ENCODE data around the gene SLC22A15. TPM values are rescaled to one million over a fixed set of nuclear protein-coding genes. Genes with fewer than 3 reads are reported as not detected.

SLC22A15 gene
- polyA plus RNA-seq, 1 donor from 2014 or later = 3.1 TPM

GRCh38 chr1:115978292-115978941 lies 2.1 kb downstream of the SLC22A15 start:
- Histone ChIP-seq H3K9me3 (ENCODE audit: low read length) (no peaks in the 10 kb centered on the region), H3K9me2 (ENCODE audit: insufficient read depth, low read length) (no peaks in the 10 kb centered on the region), H3K4me3 (ENCODE audit: low read length) (no peak overlapping the region), H2AFZ (ENCODE audit: low read depth, low read length) (no peak overlapping the region), H4K20me1 (ENCODE audit: insufficient read depth) (no peaks in the 10 kb centered on the region), H3K27ac (ENCODE audit: low read length) (no peak overlapping the region), H3K79me2 (replicated peaks; ENCODE audit: insufficient read depth, low read length) (no peaks in the 10 kb centered on the region), H3K4me2 (ENCODE audit: low read length) (no peak overlapping the region), H3F3A (ENCODE audit: insufficient read depth, low read length, poor library complexity, severe bottlenecking) (no peaks in the 10 kb centered on the region), H3K36me3 (ENCODE audit: insufficient read depth, low read length) (no peaks in the 10 kb centered on the region), H3K27me3 (ENCODE audit: insufficient read depth, low read depth, low read length) (peaks cover 21% of the 10 kb centered on the region), H3K9ac (ENCODE audit: low read length) (no peak overlapping the region)
- TF ChIP-seq, protein P1, sequence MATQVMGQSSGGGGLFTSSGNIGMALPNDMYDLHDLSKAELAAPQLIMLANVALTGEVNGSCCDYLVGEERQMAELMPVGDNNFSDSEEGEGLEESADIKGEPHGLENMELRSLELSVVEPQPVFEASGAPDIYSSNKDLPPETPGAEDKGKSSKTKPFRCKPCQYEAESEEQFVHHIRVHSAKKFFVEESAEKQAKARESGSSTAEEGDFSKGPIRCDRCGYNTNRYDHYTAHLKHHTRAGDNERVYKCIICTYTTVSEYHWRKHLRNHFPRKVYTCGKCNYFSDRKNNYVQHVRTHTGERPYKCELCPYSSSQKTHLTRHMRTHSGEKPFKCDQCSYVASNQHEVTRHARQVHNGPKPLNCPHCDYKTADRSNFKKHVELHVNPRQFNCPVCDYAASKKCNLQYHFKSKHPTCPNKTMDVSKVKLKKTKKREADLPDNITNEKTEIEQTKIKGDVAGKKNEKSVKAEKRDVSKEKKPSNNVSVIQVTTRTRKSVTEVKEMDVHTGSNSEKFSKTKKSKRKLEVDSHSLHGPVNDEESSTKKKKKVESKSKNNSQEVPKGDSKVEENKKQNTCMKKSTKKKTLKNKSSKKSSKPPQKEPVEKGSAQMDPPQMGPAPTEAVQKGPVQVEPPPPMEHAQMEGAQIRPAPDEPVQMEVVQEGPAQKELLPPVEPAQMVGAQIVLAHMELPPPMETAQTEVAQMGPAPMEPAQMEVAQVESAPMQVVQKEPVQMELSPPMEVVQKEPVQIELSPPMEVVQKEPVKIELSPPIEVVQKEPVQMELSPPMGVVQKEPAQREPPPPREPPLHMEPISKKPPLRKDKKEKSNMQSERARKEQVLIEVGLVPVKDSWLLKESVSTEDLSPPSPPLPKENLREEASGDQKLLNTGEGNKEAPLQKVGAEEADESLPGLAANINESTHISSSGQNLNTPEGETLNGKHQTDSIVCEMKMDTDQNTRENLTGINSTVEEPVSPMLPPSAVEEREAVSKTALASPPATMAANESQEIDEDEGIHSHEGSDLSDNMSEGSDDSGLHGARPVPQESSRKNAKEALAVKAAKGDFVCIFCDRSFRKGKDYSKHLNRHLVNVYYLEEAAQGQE (IDR thresholded peaks at IDR 0.05; ENCODE audit: borderline replicate concordance) = no peak
- TF ChIP-seq SMC3 (conservative IDR thresholded peaks at IDR 0.05; ENCODE audit: poor library complexity) (no peak), TAF1 (IDR thresholded peaks at IDR 0.05; ENCODE audit: low read depth) (no peak), RAD21 (conservative IDR thresholded peaks at IDR 0.05) (no peak), CTCF (IDR thresholded peaks at IDR 0.05; ENCODE audit: poor library complexity, severe bottlenecking) (no peak), POLR2AphosphoS5 (IDR thresholded peaks at IDR 0.05) (no peak), MXI1 (conservative IDR thresholded peaks at IDR 0.05; ENCODE audit: poor library complexity, severe bottlenecking) (no peak), EP300 (conservative IDR thresholded peaks at IDR 0.05; ENCODE audit: poor library complexity, severe bottlenecking) (no peak), EZH2 (IDR thresholded peaks at IDR 0.05; ENCODE audit: borderline replicate concordance, insufficient read depth, low read length, poor library complexity, severe bottlenecking) (no peak)

DNA sequence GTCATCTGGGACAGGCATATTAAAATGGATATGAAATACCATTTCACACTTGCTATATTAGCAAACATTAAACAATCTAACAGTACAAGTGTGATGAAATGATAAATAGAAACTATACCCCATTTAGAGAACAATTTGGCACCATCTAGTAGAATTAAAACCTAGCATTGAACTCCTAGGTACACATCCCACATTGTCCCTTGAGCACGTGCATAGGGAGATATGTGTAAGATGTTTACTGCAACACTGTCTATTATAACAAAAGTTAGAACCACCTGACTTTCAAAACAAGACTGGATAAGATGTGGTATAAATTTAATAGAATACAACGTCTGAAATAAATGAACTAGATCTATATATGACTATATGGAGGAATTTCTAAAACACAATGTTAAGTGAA lies 3.8 kb downstream of the SLC22A15 start:
- Histone ChIP-seq H3K9ac (ENCODE audit: low read length) (no peak overlapping the region), H2AFZ (ENCODE audit: low read depth, low read length) (no peak overlapping the region), H3K4me2 (ENCODE audit: low read length) (no peak overlapping the region), H3K27me3 (ENCODE audit: insufficient read depth, low read depth, low read length) (peaks cover 20% of the 10 kb centered on the region), H3K4me3 (ENCODE audit: low read length) (no peak overlapping the region), H3K79me2 (replicated peaks; ENCODE audit: insufficient read depth, low read length) (no peaks in the 10 kb centered on the region), H3K9me2 (ENCODE audit: insufficient read depth, low read length) (no peaks in the 10 kb centered on the region), H3K9me3 (ENCODE audit: low read length) (no peaks in the 10 kb centered on the region), H4K20me1 (ENCODE audit: insufficient read depth) (no peaks in the 10 kb centered on the region), H3K36me3 (ENCODE audit: insufficient read depth, low read length) (no peaks in the 10 kb centered on the region), H3K27ac (ENCODE audit: low read length) (no peak overlapping the region), H3F3A (ENCODE audit: insufficient read depth, low read length, poor library complexity, severe bottlenecking) (no peaks in the 10 kb centered on the region)
- TF ChIP-seq TAF1 (IDR thresholded peaks at IDR 0.05; ENCODE audit: low read depth) (no peak), SMC3 (conservative IDR thresholded peaks at IDR 0.05; ENCODE audit: poor library complexity) (no peak), RAD21 (conservative IDR thresholded peaks at IDR 0.05) (no peak), POLR2AphosphoS5 (IDR thresholded peaks at IDR 0.05) (no peak), CTCF (IDR thresholded peaks at IDR 0.05; ENCODE audit: poor library complexity, severe bottlenecking) (no peak), EZH2 (IDR thresholded peaks at IDR 0.05; ENCODE audit: borderline replicate concordance, insufficient read depth, low read length, poor library complexity, severe bottlenecking) (no peak), EP300 (conservative IDR thresholded peaks at IDR 0.05; ENCODE audit: poor library complexity, severe bottlenecking) (no peak), MXI1 (conservative IDR thresholded peaks at IDR 0.05; ENCODE audit: poor library complexity, severe bottlenecking) (no peak)
- TF ChIP-seq, protein P1 (IDR thresholded peaks at IDR 0.05; ENCODE audit: borderline replicate concordance) = no peak
